Esophagus (tissue), 2 donors: Measurements from ENCODE around the gene SNAP47. TPM values are rescaled to one million over a fixed set of nuclear protein-coding genes. Genes with fewer than 3 reads are reported as not detected.

Source experiments
- H3K27ac ChIP-seq, 2 donors: one replicate each; pipeline ENCODE4 v1.5.1; 2013; ENCODE audit warnings: low read depth in 2 of 2, mild to moderate bottlenecking in 2 of 2, inconsistent platforms in 1 of 2, low read length in 1 of 2, moderate library complexity in 1 of 2
- H3K27me3 ChIP-seq, 2 donors: one replicate each; pipeline ENCODE4 v1.6.1; 2013; ENCODE audit warnings: low read length in 2 of 2, control low read depth in 1 of 2, mild to moderate bottlenecking in 1 of 2; ENCODE audit not compliant: insufficient read depth in 2 of 2, control insufficient read depth in 1 of 2
- H3K36me3 ChIP-seq, 2 donors: one replicate each; pipeline ENCODE4 v1.6.1; 2013; ENCODE audit warnings: low read length in 1 of 2; ENCODE audit not compliant: control insufficient read depth in 2 of 2, insufficient read depth in 2 of 2
- H3K4me1 ChIP-seq, 2 donors: one replicate each; pipeline ENCODE4 v1.6.1; 2013; ENCODE audit warnings: low read length in 1 of 2; ENCODE audit not compliant: control insufficient read depth in 2 of 2, insufficient read depth in 2 of 2
- H3K4me3 ChIP-seq, 2 donors: one replicate each; pipeline ENCODE4 v1.5.1; 2013; ENCODE audit warnings: low read length in 2 of 2, mild to moderate bottlenecking in 2 of 2, low read depth in 1 of 2, moderate library complexity in 1 of 2
- H3K9me3 ChIP-seq, 2 donors: one replicate each; pipeline ENCODE4 v1.6.1; 2013; ENCODE audit warnings: mild to moderate bottlenecking in 2 of 2, low read depth in 1 of 2, low read length in 1 of 2, moderate library complexity in 1 of 2; ENCODE audit not compliant: control insufficient read depth in 2 of 2, insufficient read depth in 1 of 2
- WGBS, 2 donors: extraction: QIAGEN DNeasy Blood & Tissue Kit; methylation state at CpG; one replicate each; pipeline ENCODE4 v1.1.7; 2013; 5-methylcytosine and 5-hydroxymethylcytosine counted together
- polyA plus RNA-seq, 2 donors: library from polyadenylated mRNA; stranded (reverse); fragments of 200-250 nt; gene quantifications; one replicate each; pipeline ENCODE4 v1.2.3, GENCODE V29; 2013
- donor health status: healthy with polysubstance abuse.
- donor health status: Bipolar disorder and iron deficiency.

The SNAP47 gene
- polyA plus RNA-seq, 2 donors, result 7.9 to 11.4 TPM

GRCh38 chr1:227723474-227723873 lies 11.8 kb upstream of the SNAP47 start:
- no peaks in the 10 kb centered on the region for H3K4me1 ChIP-seq
- no peak overlapping the region for H3K27ac ChIP-seq
- H3K36me3 ChIP-seq, result no peaks in the 10 kb centered on the region
- no peaks in the 10 kb centered on the region for H3K27me3 ChIP-seq
- WGBS, 2 donors, result 80 to 95% methylated on average over 1 of the region's 1 CpG
- peaks cover 5 to 16% of the 10 kb centered on the region in 2 donors for H3K9me3 ChIP-seq
- H3K4me3 ChIP-seq, result no peak overlapping the region

DNA sequence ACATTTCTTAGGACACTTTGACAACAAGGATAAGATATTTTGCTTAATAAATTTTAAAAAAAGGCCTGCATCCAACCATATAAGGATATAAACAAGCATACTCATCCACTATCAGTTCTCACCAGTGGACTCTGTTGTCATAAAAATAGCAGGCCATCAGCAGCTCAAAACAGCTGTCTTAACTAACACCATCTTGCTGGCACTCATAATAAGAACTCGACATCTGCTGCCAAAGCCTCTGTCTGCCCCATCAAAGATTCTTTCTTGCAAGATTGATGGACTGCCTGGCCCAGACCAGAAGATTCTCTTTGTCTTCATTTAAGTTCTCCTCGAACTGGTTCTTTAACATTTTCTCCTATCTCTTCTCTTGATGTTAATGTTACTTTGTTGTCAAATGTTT lies 10.2 kb upstream of the SNAP47 start:
- H3K4me1 ChIP-seq, result peaks cover 8 to 10% of the 10 kb centered on the region in 2 donors
- no peaks in the 10 kb centered on the region for H3K27me3 ChIP-seq
- WGBS, 2 donors, result 35 to 47% methylated on average over 2 of the region's 2 CpGs
- no peaks in the 10 kb centered on the region for H3K36me3 ChIP-seq
- peaks cover 2 to 8% of the 10 kb centered on the region in 2 donors for H3K9me3 ChIP-seq
- no peak overlapping the region for H3K4me3 ChIP-seq
- no peak overlapping the region for H3K27ac ChIP-seq

- no peak overlapping the region for H3K27ac ChIP-seq
- WGBS, 2 donors, result 81 to 84% methylated on average over 3 of the region's 3 CpGs
- peaks cover 8 to 11% of the 10 kb centered on the region in 2 donors for H3K4me1 ChIP-seq
- H3K27me3 ChIP-seq, result no peaks in the 10 kb centered on the region
- H3K36me3 ChIP-seq, result peaks cover 0 to 5% of the 10 kb centered on the region in 2 donors
- H3K9me3 ChIP-seq, result peaks cover under 1 to 4% of the 10 kb centered on the region in 2 donors
- H3K4me3 ChIP-seq, result no peak overlapping the region
Measured at GRCh38 chr1:227726318-227726717, 8.9 kb upstream of the SNAP47 start.

- no peaks in the 10 kb centered on the region for H3K27me3 ChIP-seq
- peaks cover 8 to 11% of the 10 kb centered on the region in 2 donors for H3K4me1 ChIP-seq
- no peak overlapping the region for H3K27ac ChIP-seq
- H3K4me3 ChIP-seq, result no peak overlapping the region
- peaks cover 0 to 4% of the 10 kb centered on the region in 2 donors for H3K9me3 ChIP-seq
- 86% methylated on average over 6 of the region's 6 CpGs for WGBS, 2 donors
- H3K36me3 ChIP-seq, result peaks cover under 1 to 13% of the 10 kb centered on the region in 2 donors
Measured at GRCh38 chr1:227726924-227727599, 8.2 kb upstream of the SNAP47 start.

- H3K4me3 ChIP-seq, result peak overlapping the region; percentile 48 to 50
- 1% methylated on average over 35 to 50 of the region's 51 CpGs for WGBS, 2 donors
- peaks cover 8 to 13% of the 10 kb centered on the region in 2 donors for H3K4me1 ChIP-seq
- H3K36me3 ChIP-seq, result peaks cover 7 to 25% of the 10 kb centered on the region in 2 donors
- H3K27ac ChIP-seq, result peak overlapping the region; percentile 39 to 64
- no peaks in the 10 kb centered on the region for H3K27me3 ChIP-seq
- peaks cover 0 to 4% of the 10 kb centered on the region in 2 donors for H3K9me3 ChIP-seq
Measured at GRCh38 chr1:227728059-227728891, 7.0 kb upstream of the SNAP47 start.

GRCh38 chr1:227728892-227729143 lies 6.4 kb upstream of the SNAP47 start:
- Histone ChIP-seq H3K36me3 (peaks cover 7 to 27% of the 10 kb centered on the region in 2 donors), H3K4me1 (peaks cover 11 to 19% of the 10 kb centered on the region in 2 donors), H3K27ac (peak overlapping the region; percentile 35 to 61), H3K4me3 (peak overlapping the region; percentile 48 to 50), H3K9me3 (peaks cover 0 to 4% of the 10 kb centered on the region in 2 donors), H3K27me3 (no peaks in the 10 kb centered on the region)
- WGBS, 2 donors, result 3 to 6% methylated on average over 11 of the region's 11 CpGs

DNA sequence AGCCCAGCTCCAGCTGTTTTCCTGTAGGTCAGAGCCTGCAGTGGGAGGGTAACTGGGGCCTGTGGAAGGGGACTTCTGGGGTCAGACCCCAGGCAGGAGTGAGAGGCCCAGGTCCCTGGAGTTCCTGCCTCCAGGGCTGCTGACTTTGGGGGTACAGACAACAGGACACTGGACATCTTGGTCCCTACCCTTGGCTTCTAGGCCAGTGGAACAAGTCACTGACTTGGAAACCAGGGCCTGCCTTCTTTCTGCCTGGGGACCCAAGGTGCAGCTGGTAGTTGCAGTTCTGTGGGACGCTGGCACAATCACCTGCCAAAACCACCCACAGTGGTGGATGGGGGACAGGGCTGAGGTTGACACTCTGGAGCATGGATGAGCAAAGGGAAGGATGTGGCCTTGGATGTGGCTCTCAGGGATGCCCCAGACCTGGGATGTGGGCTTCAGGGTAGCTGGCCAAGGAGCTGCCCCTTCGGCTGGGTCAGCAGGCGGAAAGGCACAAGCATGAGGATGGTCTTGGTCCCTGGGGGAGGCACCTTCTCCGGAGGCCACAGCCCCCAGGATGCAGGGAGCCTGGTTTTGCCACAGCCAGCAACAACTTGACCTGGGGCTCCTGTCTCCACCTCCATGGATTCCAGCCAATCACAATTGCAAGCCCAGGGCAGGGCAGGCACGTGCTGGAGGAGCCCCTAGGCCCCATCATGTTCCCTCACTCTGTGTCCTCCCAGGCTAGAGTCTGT lies 5.9 kb upstream of the SNAP47 start:
- Histone ChIP-seq H3K27me3 (no peaks in the 10 kb centered on the region), H3K27ac (peak overlapping the region in 1 of 2 donors; percentile 61), H3K9me3 (peaks cover 0 to 4% of the 10 kb centered on the region in 2 donors), H3K4me1 (peaks cover 11 to 21% of the 10 kb centered on the region in 2 donors), H3K36me3 (peaks cover 7 to 27% of the 10 kb centered on the region in 2 donors), H3K4me3 (peak overlapping the region; percentile 48 to 50)
- WGBS, 2 donors, result 55 to 58% methylated on average over 5 of the region's 5 CpGs

- Histone ChIP-seq H3K4me1 (peaks cover 11 to 23% of the 10 kb centered on the region in 2 donors), H3K27ac (no peak overlapping the region), H3K4me3 (no peak overlapping the region), H3K27me3 (no peaks in the 10 kb centered on the region), H3K36me3 (peaks cover 7 to 27% of the 10 kb centered on the region in 2 donors), H3K9me3 (peaks cover 0 to 4% of the 10 kb centered on the region in 2 donors)
- WGBS, 2 donors, result 44 to 54% methylated on average over 13 of the region's 13 CpGs
Measured at GRCh38 chr1:227729881-227730629, 5.2 kb upstream of the SNAP47 start.

DNA sequence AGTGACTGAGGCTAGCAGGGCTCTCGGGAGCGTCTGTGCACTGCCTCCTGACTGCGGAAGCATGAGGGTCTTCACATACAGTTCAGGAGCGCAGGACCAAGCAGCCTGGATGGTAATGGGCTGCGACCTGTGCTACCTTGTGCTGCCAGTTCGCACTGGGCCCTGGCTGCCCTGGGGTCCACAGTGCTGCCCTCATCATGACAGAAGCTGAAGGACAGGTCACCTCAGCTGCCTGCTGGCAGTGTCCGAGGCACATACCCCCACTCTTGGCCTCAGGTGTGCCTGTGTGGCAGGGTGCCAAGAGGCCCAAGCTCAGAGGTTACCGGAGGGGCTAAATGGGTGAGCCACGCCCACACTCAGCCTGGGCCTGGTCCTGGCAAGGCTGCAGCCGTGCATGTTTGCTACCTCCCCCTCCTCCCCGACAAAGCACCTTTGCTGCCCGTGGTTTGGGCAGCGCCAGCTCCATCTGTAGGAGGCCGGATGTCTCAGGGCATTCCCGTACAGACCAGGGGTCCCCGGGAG lies 4.5 kb upstream of the SNAP47 start:
- Histone ChIP-seq H3K4me1 (peaks cover 11 to 24% of the 10 kb centered on the region in 2 donors), H3K27ac (no peak overlapping the region), H3K27me3 (no peaks in the 10 kb centered on the region), H3K4me3 (no peak overlapping the region), H3K36me3 (peaks cover 7 to 27% of the 10 kb centered on the region in 2 donors), H3K9me3 (peaks cover 0 to 4% of the 10 kb centered on the region in 2 donors)
- WGBS, 2 donors, result 68 to 70% methylated on average over 16 of the region's 16 CpGs
